Gastrocnemius medialis (tissue), 4 donors: Measurements from ENCODE around the gene SLC6A4. TPM values are rescaled to one million over a fixed set of nuclear protein-coding genes. Genes with fewer than 3 reads are reported as not detected.
"Not testable (repeated sequence)": the region's sequence is repeated elsewhere in the genome, so short reads cannot be mapped to it uniquely, and the experiment has no call there.

Experiments
- ATAC-seq, 2 donors: fragments of 150-250 bp; one replicate each; pipeline ENCODE4 v1.9.1; 2016
- DNase-seq, 2 donors: peaks; one replicate each; pipeline ENCODE4 v3.0.0-alpha.2; 2019
- H3K27ac ChIP-seq, 4 donors: fragments of 200-600 bp; sonication (generic); 1 replicate in 1 of 4; 2 replicates in 3 of 4; pipeline ENCODE4 v1.5.1; 2016 to 2018; ENCODE audit warnings: mild to moderate bottlenecking in 2 of 4, moderate library complexity in 1 of 4
- H3K27me3 ChIP-seq, 3 donors: fragments of 200-600 bp; sonication (generic) in 2 of 3; 1 replicate in 1 of 3; 2 replicates in 2 of 3; pipeline versions ENCODE4 v1.5.1 to v1.6.0; 2016 to 2019; ENCODE audit warnings: mild to moderate bottlenecking in 1 of 3, moderate library complexity in 1 of 3
- H3K36me3 ChIP-seq, 2 donors: fragments of 200-600 bp; sonication (generic) in 1 of 2; one replicate each; pipeline ENCODE4 v1.5.1; 2017 to 2018
- H3K4me1 ChIP-seq, 2 donors: fragments of 200-600 bp; sonication (generic) in 1 of 2; one replicate each; pipeline ENCODE4 v1.5.1; 2016 to 2017; ENCODE audit warnings: mild to moderate bottlenecking in 2 of 2
- H3K4me3 ChIP-seq, 4 donors: fragments of 200-600 bp; sonication (generic) in 3 of 4; 1 replicate in 1 of 4; 2 replicates in 3 of 4; pipeline ENCODE4 v1.5.1; 2016 to 2019; ENCODE audit warnings: mild to moderate bottlenecking in 2 of 4
- H3K9me3 ChIP-seq, 3 donors: fragments of 200-600 bp; sonication (generic) in 2 of 3; 1 replicate in 1 of 3; 2 replicates in 2 of 3; pipeline ENCODE4 v1.5.1; 2016 to 2019
- POLR2A ChIP-seq, 2 donors: fragments of 450-650 bp; IDR thresholded peaks; one replicate each; pipeline ENCODE4 v1.6.1; 2017; ENCODE audit warnings: antibody characterized with exemption in 2 of 2, mild to moderate bottlenecking in 2 of 2, moderate library complexity in 2 of 2
- in situ Hi-C, 4 donors: fragments of 200-750 bp; cut with MboI; loops; one replicate each; pipeline versions ENCODE4 v1.15.0 to v1.8.0; 2017; ENCODE audit warnings: low sequenced_read_pairs in 4 of 4
- intact Hi-C: fragments of 100-400 bp; cut with DNase I; formaldehyde crosslinking; loops from one replicate; pipeline ENCODE4 v1.15.1; 2023; ENCODE audit warnings: low total_unique reads
- total RNA-seq, 4 donors: library from RNA; depleted of rRNA; stranded (reverse); fragments of >200 nt; gene quantifications; one replicate each; pipeline versions ENCODE4 v1.1.0 to v1.2.3, GENCODE V29; 2016
- TF ChIP-seq, protein P1 (sequence below), 5 experiments: fragments of 450-650 bp in 3 of 5; fragments of 200-600 bp in 2 of 5; sonication (generic) in 2 of 5; IDR thresholded peaks in 4 of 5; conservative IDR thresholded peaks in 1 of 5; 1 replicate in 4 of 5; 2 replicates in 1 of 5; pipeline ENCODE4 v1.5.1; 2016 to 2019; ENCODE audit warnings: antibody characterized with exemption in 5 of 5, mild to moderate bottlenecking in 3 of 5, moderate library complexity in 3 of 5

The SLC6A4 gene
- total RNA-seq, 4 donors from 2014 or later = 0.35 to 0.46 TPM; not detected in 2

- ATAC-seq = no peak
- Histone ChIP-seq H3K27me3 (peaks cover 29 to 44% (median 31%) of the 10 kb centered on the region in 3 donors), H3K9me3 (no peaks in the 10 kb centered on the region), H3K36me3 (no peaks in the 10 kb centered on the region), H3K4me1 (peaks cover 7 to 14% of the 10 kb centered on the region in 2 donors), H3K27ac (no peak overlapping the region), H3K4me3 (no peak overlapping the region)
- TF ChIP-seq POLR2A (IDR thresholded peaks at IDR 0.05) = no peak
- TF ChIP-seq, protein P1, sequence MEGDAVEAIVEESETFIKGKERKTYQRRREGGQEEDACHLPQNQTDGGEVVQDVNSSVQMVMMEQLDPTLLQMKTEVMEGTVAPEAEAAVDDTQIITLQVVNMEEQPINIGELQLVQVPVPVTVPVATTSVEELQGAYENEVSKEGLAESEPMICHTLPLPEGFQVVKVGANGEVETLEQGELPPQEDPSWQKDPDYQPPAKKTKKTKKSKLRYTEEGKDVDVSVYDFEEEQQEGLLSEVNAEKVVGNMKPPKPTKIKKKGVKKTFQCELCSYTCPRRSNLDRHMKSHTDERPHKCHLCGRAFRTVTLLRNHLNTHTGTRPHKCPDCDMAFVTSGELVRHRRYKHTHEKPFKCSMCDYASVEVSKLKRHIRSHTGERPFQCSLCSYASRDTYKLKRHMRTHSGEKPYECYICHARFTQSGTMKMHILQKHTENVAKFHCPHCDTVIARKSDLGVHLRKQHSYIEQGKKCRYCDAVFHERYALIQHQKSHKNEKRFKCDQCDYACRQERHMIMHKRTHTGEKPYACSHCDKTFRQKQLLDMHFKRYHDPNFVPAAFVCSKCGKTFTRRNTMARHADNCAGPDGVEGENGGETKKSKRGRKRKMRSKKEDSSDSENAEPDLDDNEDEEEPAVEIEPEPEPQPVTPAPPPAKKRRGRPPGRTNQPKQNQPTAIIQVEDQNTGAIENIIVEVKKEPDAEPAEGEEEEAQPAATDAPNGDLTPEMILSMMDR (IDR thresholded peaks at IDR 0.05 in 4 of 5, conservative IDR thresholded peaks at IDR 0.05 in 1 of 5) = no peak
- intact Hi-C loops = loop anchor here (10.0 kb wide), 1 partner anchor 127 kb away; no protein-coding TSS in a partner anchor
- no peak for DNase-seq
- in situ Hi-C loops = no loop called here
Measured at GRCh38 chr17:30232015-30232823, 3.3 kb downstream of the SLC6A4 start.

DNA sequence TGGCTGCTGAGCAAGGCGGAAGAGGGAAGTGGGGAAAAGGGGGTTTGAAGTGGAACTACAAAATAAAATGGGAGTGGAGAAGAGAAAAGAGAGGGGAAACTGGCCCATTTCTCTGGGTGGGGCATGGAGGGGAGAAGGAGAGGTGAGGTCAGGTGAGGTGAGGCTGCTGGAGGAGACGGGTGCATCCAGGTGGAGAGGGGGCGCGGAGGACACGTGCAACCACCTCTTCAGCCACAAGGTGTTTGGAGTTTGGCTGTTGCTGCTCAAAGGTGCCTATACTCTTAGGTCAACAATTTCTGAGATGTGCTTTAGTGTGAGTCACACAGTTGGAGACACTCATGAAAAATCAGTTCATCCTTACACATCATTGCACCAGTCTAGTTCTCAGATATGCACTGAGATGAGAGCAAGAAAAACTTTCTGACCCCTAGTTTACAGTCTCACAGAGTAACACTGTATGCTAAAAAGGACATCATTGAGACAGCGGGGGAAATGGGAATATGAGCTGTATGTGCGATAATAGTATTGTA, 4.8 kb downstream of the SLC6A4 start:
- no peak for DNase-seq
- Histone ChIP-seq H3K4me3 (no peak overlapping the region), H3K36me3 (no peaks in the 10 kb centered on the region), H3K4me1 (peaks cover 7 to 8% of the 10 kb centered on the region in 2 donors), H3K27me3 (peaks cover 16 to 31% (median 20%) of the 10 kb centered on the region in 3 donors), H3K9me3 (no peaks in the 10 kb centered on the region), H3K27ac (no peak overlapping the region)
- TF ChIP-seq, protein P1 (IDR thresholded peaks at IDR 0.05 in 4 of 5, conservative IDR thresholded peaks at IDR 0.05 in 1 of 5) = no peak
- no peak for TF ChIP-seq POLR2A (IDR thresholded peaks at IDR 0.05)
- ATAC-seq = no peak
- in situ Hi-C loops = no loop called here
- intact Hi-C loops = loop anchor here (10.0 kb wide), 1 partner anchor 126 kb away; no protein-coding TSS in a partner anchor

DNA sequence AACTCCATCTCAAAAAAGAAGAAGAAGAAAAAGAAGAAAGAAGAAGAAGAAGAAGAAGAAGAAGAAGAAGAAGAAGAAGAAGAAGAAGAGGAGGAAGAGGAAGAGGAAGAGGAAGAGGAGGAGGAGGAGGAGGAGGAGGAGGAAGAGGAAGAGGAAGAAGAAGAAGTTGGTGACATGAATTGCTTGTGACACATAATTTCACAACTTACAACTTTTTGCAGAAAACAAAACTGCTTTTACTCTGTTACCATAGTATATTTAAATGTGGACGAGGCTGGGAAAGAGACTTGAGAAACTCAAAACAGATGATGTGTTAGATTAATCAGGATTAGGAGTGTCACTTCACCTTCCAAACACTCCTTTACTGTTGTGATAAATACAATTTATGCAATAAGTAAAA, 5.5 kb downstream of the SLC6A4 start:
- H3K9me3 ChIP-seq, H3K4me3 ChIP-seq, in situ Hi-C loops, H3K27ac ChIP-seq, H3K36me3 ChIP-seq, ATAC-seq, DNase-seq, H3K4me1 ChIP-seq: not testable (repeated sequence)
- intact Hi-C loops = loop anchor here (10.0 kb wide), 1 partner anchor 125 kb away; no protein-coding TSS in a partner anchor
- peaks cover 11 to 24% (median 13%) of the 10 kb centered on the region in 3 donors for H3K27me3 ChIP-seq

- DNase-seq (no peak), ATAC-seq (no peak)
- in situ Hi-C loops = no loop called here
- H3K27me3 ChIP-seq = peaks cover 6 to 16% (median 10%) of the 10 kb centered on the region in 3 donors
- TF ChIP-seq, protein P1 (IDR thresholded peaks at IDR 0.05 in 4 of 5, conservative IDR thresholded peaks at IDR 0.05 in 1 of 5) = no peak
- no peak for TF ChIP-seq POLR2A (IDR thresholded peaks at IDR 0.05)
- no peaks in the 10 kb centered on the region for H3K36me3 ChIP-seq
- H3K27ac ChIP-seq = no peak overlapping the region
- no peaks in the 10 kb centered on the region for H3K9me3 ChIP-seq
- H3K4me1 ChIP-seq = no peaks in the 10 kb centered on the region
- H3K4me3 ChIP-seq = no peak overlapping the region
- intact Hi-C loops = no loop called here
Measured at GRCh38 chr17:30229012-30229411, 6.5 kb downstream of the SLC6A4 start.

DNA sequence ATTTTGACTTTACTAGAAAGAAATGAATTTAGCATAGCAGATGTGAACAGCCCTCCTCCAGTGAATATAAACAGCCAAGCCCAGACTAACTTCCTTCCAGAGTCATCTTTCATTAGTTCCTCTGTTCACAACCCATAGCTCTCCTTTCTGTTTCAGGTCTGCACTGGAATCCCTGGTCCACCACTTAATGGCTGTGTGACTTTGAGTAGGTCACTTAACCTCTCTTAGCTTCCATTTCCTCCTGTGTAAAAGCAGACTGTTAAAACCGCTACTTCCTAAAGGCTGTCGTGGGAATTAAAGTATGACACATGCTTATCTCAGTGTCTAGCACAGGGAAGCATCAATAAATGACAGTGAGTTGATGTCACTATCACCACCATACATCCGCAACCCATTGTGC, 7.5 kb downstream of the SLC6A4 start:
- H3K4me3 ChIP-seq = no peak overlapping the region
- H3K27me3 ChIP-seq = peaks cover 5 to 16% (median 10%) of the 10 kb centered on the region in 3 donors
- ATAC-seq = no peak
- DNase-seq = no peak
- H3K4me1 ChIP-seq = no peaks in the 10 kb centered on the region
- TF ChIP-seq, protein P1 (IDR thresholded peaks at IDR 0.05 in 4 of 5, conservative IDR thresholded peaks at IDR 0.05 in 1 of 5) = no peak
- TF ChIP-seq POLR2A (IDR thresholded peaks at IDR 0.05) = no peak
- intact Hi-C loops (no loop called here), in situ Hi-C loops (no loop called here)
- H3K27ac ChIP-seq = no peak overlapping the region
- no peaks in the 10 kb centered on the region for H3K9me3 ChIP-seq
- no peaks in the 10 kb centered on the region for H3K36me3 ChIP-seq
